Measurements from ENCODE around the gene NMNAT2.

The NMNAT2 gene

DNA sequence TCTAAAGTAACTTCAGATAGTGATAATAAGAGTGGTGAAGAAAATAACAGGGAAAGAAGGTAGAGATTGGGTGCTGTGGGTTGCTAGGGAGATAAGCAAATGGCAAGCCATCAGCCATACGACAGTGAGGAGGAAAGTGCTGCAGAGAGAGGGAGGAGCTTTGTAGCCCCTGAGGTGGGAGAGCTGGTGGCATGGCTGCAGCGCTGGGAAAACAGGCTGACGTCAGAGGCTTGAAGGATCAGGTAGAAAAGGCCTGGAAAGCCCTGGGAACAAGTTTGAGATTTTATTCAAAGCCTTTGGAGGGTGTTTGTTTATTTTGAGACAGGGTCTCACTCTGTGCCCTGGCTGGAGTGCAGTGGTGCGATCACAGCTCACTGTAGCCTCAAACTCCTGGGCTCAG, 109.5 kb downstream of the NMNAT2 start:
- no peak for DNase-seq

DNA sequence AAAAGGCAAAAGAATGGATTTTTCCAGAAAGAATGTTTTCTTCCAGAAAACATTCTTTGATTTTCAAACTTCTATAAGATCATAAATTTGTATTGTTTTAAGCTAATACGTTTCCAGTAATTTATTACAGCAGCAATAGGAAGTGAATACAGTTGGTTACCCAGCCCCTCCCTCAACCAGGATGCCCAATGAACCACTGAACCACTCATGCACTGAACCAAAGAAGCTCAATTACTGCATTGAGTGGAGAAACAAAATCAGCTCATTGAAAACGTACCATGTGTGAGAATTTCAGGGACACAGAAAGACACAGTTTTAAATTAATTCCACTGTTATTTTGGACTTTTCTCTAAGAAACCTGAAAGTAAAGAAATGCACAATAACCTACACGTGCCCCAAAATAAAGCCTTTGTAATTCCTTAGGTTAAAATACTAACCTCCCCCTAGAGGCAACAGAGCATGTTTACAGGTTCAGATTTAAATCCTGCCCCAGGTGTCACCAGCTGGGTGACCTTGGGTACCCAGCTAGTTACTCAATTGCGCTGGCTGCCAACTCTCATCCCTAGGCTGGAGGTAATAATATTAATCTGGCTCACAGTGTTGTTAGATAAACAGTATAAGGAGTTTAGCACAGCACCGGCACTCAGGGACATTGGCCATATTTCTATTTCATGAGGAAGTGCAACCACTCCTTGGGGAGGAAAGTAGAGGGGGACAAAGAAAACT, 111.7 kb downstream of the NMNAT2 start:
- no peak for DNase-seq

DNA sequence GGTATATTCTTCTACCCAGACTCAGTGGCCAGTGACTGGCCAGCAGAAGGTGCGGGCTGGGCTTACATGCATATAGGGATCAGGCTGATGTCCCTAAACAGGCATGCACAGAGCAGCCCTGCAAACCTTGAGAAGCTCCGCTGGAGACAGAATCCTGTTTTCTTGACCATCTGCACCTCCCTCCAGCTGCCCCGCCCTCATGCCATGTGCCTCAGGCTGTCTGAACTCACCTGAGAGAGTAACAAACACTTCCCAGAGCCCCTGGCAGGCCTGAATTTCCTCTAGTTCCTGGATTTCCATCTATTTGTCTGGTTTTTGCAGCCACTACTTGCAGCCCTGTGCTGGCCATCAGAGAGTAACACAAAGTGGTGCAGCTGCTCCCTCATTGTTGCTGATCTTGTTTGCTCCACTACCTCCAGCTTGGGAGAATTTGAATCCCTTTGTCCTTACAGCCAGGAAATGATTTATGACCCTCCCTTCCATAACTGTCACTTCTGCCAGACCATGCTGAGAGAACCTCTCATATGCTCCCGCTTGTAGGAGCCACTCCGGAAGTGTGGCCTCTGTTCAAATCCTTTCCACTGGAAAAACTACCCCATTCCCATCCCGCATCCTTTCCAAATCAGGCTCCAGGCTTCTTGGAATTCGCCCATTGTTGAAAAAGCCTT, 113.6 kb downstream of the NMNAT2 start:
- DNase-seq: peak; percentile 88

DNA sequence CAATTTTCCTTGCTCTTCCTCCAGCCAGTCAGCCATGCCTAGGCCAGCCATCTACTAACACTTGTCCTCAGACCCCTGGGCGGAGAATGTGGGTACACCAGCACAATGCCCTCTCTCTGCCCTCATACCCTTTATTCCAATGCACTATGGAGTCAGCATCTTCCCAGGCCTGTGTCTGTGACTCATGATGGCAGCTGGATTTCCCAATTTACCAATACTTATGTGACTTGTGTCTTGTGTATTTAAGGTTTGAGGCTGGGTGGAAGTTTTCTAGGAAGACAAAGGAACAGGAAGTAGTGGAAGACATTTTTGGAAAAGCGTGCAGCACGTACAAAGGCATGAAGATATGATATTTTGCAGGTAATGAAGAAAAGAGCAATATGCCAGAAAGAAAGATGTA, 114.3 kb downstream of the NMNAT2 start:
- no peak for DNase-seq

DNA sequence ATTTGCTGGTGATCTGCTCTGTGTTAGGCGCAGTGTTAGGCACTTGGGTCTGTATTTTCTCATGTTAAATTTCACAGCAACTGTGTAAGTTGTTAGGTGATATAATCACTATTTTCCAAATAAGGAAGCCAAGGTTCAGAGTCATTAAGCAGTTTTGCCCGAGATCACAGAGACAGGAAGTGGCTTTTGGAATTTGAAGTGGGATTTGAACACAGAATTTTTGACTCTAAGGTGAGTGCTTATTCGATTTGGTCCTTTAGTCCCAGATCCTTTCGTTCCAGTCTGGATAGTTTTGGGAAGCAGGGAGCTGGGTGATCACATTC, 114.9 kb downstream of the NMNAT2 start:
- DNase-seq: no peak

DNA sequence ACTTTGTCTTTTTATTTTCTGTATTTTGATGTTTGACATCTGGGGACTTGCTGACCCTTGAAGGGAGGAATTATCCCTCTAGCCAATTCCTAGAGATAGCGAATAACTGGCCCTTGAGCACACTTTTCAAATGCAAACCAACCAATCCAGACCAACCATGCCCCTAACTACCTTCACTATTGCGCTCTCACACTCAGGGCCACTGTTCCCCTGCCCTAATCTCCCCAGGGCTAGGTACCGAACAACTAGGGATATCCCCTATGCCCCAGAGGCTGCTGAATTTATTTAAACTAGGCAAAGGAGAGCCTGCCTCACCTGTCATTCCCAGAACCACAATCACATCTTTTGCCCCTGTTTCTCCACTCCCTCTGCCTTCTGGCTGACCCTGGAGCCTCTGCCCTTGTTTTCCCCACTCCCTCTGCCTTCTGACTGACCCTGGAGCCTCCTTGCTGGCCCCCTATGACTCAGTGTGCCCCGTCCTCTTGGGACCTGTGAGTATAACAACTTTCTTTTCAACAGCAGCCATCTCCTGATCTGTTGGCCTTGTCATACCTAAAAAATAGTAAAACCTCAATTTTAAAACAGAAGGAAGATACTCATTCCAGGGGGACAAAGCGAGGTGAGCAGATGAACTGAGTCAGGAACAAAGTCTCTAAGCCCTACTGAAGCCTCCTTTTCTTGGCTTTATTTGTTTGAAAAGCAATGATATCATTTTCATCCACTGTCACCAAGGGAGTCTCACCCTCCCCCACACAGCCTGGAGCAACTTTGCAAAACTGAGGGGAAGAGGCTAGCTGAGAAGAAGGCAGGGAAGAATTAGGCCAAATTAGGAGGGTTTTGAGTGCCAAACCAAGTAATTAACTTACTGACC, 115.5 kb downstream of the NMNAT2 start:
- no peak for DNase-seq

DNA sequence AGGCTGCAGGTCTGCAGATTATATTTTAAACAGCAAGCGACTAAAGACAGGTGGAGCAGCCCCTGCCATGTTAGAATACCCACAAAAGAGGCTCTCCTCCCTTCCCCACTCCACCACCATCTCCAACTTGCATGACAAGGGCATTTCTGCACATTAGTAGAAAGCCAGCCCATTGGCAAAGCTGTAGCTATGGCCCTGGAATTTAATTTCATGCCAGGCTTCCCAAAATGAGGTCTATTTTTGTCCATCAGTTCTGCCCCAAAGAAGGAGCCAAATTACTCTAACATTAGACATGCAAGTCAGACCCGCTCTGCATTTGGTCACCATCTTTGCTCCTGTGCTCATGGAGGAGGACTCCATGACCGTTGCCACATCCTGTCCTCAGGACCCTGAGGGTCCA, 116.9 kb downstream of the NMNAT2 start:
- DNase-seq: no peak

DNA sequence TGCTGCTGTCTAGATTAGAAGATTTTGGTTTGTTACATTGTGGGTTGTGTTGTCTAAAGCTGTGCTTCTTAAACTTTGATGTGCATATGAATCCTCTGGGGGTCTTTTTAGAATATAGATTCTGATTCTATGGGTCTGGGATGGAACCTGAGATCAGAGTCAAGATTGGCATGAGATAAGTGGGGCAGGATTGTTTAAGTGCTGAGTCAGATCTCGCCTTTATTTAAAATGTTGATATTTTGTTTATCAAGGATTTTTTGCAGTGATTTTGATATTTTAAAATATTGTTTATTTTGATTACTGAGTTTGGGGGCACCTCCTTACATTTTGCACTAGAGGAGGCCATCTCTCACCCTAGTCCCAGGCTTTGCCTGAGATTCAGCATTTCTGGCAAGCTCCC, 117.4 kb downstream of the NMNAT2 start:
- no peak for DNase-seq

DNA sequence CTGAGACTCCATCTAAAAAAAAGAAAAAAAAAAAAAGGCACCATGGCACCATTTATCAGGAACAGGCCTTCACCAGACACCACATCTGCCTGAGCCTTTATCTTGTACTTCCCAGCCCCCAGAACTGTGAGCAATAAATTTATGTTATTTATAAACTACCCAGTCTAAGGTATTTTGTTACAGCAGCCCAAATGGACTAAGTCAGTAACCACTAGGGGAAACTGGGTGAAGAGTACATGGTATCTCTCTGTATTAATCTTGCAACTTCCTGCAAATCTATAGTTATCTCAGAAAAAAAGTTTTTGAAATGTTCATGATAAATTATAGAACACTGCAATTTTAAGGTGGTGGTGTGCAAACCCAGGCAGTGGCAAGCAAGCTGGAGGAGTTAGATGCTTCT, 117.8 kb downstream of the NMNAT2 start:
- DNase-seq: no peak

DNA sequence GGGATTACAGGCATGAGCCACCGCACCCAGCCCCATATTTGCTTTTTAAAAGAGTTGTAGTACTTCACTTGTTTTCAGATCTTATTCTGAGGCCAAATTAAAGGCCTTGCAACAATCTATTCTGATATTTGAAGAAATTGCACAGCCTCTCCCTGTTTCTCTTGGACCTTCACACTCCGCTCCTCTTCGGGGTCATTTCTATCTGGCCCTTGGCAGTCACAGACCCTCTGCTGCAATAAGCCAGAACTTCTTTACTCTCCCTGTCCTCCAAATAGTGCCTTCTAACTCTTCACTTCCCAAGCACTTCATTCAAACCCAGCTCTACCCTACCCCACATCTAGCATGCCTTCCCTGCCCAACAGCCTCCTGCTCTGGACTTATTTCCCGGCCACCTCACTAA, 121.4 kb downstream of the NMNAT2 start:
- DNase-seq: no peak

DNA sequence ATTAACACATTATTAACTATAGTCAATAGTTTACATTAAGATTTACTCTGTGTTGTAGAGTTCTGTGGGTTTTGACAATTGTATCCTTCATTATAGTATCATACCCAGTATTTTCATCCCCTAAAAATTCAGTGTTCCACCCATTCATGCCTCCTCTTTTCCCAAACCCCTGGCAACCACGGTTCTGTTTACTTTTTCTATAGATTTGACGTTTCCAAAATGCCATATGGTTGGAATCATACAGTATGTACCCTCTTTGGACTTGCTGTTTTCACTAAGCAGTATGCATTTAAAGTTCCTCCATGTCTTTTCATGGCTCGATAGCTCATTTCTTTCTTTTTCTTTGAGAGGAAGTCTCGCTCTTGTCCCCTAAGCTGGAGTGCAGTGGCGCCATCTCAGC, 122.7 kb downstream of the NMNAT2 start:
- no peak for DNase-seq

DNA sequence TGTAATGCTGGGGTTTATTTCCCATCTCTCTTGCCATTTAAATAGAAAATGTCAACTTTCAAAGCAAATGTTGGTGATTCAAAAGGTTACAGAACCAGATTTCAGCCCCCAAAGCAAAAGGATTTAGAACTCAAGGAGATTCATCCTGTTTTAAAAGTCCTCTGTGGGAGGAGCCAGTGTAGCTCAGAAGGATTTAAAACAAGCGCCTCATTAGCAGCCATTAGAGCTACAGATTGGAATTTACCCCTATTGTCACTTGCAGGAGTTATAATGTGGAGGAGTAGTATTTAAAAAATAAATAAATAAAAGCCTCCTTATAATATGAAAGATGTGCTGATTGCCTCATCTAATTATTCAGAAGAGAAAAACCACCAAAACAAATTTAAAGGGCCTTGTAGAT, 124.3 kb downstream of the NMNAT2 start:
- DNase-seq: no peak

DNA sequence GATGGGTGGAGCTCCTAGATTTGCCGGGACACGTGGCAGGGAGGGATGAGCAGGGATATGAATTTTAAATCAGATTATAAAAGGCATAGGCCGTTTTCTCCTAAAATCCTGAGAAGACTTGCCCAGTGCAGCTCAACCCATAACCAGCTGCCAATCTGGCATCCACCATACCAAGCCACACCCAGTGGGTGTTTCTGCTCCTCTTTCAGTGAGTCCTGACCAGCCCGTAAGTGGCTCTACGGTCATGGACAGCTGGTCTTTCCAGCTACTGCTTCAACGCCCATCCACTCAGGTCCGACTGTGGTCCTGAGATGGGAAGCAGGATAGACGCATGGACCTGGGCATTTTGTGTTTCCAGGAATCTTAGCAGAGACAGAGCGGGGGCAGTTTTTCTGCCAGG, 124.9 kb downstream of the NMNAT2 start:
- no peak for DNase-seq

DNA sequence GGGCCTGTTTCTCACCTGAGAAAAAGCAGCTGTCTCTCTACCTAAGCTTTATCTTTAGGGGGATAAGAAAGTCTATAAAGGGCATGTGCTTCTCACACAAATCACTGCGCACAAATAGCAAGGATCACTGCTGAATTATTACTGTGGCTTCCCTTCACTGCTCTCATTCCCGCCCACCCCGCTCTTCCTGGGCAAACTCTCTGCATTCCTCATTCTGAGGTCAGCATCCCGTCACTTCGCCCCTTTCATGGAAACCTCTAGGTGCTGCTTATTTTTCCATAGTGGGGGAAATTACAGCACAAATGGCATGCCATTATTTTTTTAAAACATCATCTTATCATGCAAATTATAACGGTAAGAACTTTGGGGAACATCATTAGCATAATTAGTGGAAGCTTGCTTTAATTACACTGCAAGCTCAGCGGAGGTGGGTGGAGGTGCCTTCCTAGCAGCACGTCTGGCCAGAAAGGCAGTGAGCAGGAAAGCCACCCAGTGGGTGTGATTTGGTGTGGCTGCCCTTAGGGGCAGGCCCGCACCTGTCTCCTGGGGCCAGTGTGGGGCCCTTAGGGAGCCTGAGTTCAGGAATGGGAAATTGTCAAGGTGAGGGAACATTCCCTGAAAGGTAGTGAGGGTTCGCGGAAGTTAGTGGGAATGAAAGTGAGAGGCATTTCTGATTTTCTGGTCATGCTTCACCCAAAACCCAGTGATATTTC, 126.2 kb downstream of the NMNAT2 start:
- DNase-seq: peak; percentile 75

DNA sequence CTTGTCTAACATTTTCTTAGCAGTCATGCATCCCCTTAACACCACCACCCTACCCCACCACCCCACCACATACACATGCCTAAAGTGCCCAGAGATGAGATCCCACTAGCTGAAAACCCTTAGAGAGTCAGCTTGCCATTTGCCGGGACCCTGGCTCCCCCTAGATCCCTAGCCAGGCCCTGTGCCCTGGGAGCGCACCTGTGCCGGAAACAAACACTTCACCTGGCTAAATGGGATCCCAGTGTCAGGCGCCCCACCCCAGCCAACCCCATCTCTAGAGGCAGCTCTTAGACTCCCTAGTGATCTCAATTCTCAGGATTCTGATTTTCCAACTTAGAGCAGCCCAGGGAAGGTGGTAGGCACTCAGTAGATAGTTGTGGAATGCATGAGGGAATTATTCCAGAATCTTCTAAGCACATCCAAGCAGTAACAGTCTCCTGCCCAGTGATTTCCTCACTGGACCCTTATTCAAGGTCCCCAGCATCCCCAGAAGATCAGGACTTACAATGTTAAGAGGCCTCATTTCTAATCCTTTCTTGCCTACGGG, 126.9 kb downstream of the NMNAT2 start:
- no peak for DNase-seq

DNA sequence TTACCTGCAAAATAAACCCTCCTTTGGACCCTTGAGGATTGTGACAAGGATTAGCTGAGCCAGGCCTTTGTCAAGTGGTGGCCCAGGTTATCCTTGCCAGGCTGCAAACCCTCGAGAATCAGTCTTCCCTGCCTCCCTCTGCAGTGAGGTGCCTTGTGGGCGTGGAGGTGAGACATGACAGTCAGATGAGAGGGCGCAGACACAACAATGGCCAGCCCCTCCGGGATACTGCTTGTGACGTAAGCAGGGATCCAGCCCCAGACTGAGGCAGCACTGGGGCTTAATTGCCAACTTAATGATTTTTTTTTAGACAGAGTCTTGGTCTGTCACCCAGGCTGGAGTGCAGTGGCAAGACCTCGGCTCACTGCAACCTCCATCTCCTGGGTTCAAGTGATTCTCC, 127.6 kb downstream of the NMNAT2 start:
- DNase-seq: no peak

DNA sequence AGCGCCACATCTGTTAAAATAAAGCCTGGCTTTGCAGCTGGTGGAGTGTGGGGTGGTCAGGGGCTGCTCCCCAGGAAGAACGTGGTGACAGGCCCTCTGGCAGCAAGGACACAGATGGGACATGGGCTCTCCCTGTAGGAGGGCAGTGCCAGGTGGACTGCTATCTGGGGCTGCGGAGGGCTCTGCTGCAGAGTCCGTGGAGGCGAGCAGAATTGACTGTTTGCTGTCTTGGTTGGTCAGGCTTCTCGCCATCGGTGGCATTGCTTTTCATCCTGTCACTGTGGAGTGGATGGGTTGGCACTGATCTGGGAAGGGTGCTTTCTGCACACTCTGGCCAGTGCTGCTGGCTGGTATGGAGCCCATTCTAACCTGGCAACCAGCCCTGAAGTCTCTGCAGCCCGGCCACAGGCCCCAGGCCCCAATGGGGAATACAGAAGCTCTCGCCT, 129.1 kb downstream of the NMNAT2 start:
- DNase-seq: no peak

DNA sequence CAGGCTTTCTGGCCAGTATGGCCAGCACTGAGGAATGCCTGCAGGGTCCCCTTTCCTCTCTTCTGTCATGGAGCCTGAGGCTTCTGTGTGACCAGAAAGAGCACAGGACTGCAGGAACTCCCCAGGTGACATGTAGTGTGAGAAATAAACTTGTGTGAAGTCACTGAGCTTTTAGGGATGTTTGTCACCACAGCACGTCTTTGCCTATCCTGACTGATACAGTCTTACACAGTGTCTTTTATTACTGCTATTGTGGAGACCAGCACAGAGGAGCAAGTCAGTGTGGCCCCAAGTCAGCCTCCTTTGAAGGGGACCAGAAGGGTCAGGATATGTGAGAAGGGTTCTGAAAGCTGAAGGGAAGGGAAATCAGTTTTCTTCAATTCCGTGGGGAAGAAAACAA, 129.6 kb downstream of the NMNAT2 start:
- no peak for DNase-seq

DNA sequence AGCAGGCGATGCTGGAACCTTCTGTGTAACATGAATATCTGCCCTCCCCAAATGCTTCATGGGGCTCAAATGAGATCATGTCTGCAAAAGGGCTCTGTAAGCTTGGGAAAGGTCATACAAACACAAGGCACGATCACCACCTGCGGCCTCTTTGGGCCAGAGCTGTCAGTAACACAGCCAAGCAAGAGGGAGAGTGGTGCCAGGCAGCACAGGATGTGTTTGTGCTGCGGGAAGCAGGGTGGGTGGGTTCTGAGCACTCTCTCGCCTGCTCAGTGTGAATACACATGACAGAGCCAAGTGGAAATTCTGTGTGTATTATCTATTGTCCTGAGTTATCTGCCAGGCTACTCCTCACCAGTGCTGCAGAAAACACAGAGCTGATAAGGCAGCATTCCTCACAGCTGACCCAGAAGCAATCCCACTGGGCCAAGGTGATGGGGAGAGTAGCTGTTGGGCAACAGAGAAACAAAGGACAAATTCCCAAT, 130.9 kb downstream of the NMNAT2 start:
- peak; percentile 79 for DNase-seq

DNA sequence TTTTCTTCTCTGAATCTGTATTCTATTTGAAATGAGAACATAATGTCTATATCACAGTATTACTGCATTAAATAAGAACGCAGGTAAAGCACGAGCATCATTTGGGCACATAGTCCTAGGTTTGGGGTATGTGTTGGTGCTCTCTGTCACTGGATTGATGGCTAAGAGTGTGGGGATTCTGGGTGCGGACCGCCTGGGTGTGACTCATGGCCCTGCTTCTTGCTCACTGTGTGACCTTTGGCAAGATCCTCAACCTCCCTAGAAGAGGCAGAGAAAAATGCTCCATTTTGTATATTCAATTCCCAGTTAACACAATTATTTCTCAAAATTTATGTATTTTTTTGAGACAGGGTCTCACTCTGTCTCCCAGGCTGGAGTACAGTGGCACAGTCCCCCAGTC, 132.4 kb downstream of the NMNAT2 start:
- no peak for DNase-seq

DNA sequence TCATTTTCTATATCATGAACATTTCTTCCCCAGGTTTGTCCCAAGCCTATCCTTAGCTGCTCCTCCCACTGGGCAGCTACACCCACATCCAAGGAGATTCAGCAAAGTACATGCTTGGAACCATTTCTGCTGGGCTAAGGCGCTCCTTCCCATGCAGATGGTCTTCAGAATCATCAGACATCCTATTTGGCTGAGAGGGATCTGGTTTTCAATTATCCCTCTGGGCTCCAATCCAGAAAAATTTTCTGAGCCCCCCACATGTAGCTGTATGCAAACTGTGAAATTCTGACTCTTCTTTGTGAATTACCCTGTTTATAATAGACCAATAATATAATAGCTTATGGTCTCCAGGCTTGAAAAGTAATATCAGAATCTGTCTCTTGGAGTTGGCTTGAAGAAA, 132.9 kb downstream of the NMNAT2 start:
- no peak for DNase-seq

DNA sequence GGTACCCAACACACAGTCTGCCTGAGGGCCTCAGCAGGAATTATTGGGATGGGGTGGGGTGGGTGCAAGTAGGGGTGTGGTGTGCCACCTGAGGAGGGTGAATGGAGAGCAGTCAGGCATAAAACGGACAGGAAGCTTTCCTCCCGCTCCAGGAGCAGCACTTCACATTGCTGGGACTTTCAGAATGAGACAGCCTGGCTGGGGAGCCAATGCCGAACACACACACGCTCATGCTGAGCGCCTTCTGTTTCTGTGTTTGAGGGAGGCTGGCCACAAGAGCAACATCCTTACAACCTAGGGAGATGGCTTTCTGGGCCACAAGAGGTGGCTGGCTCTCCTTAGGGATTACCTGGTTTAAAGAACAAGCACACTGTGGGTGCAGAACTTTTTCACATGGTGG, 134.1 kb downstream of the NMNAT2 start:
- DNase-seq: no peak

DNA sequence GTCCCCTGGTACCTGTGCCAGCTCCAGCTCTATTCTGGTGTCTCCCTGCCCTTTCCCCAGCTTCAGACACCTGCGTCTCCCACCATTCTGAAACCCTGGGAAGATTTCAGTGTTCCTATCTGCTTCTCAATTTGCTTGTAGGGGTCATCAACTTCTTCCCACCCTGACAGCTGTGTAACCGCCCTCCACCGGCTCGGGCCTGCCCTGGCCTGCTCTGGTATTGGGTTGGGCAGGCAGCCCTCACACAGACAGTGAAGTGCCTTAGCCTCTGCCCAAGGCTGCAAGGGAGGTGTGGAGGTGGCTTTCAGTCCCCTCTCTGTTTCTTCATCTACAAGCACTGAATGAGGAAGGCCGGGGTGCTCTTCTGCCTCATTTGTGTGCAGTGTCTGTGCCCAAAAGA, 134.9 kb downstream of the NMNAT2 start:
- DNase-seq: no peak
